Activated naive CD4-positive, alpha-beta T cell treated with anti-CD3 and anti-CD28 coated beads, Interleukin-2, amount 50 U/mL, for 16 hours (primary cell): Measurements from ENCODE around the gene RNASEL.

Experiments used
- DNase-seq: peaks from one replicate; pipeline ENCODE4 v3.0.0-alpha.2; 2020

The RNASEL gene

GRCh38 chr1:182598296-182598695 is 9.2 kb upstream of the RNASEL start:
- DNase-seq: no peak

GRCh38 chr1:182596934-182597333 is 7.9 kb upstream of the RNASEL start:
- no peak for DNase-seq

- peak; percentile 68 for DNase-seq
These were observed 6.7 kb upstream of the RNASEL start for GRCh38 chr1:182595641-182596240.

- no peak for DNase-seq
These were observed 875 bp upstream of the RNASEL start for GRCh38 chr1:182589931-182590330.

- DNase-seq: no peak
These were observed 464 bp upstream of the RNASEL start for GRCh38 chr1:182589520-182589919.

GRCh38 chr1:182587666-182588499 is 1.2 kb downstream of the RNASEL start:
- no peak for DNase-seq

GRCh38 chr1:182587093-182587492 is 2.0 kb downstream of the RNASEL start:
- DNase-seq: no peak

- DNase-seq: no peak
These were observed 2.7 kb downstream of the RNASEL start for GRCh38 chr1:182586380-182586779.

GRCh38 chr1:182584746-182585145 is 4.3 kb downstream of the RNASEL start:
- DNase-seq: no peak

GRCh38 chr1:182580736-182581135 is 8.3 kb downstream of the RNASEL start:
- no peak for DNase-seq

GRCh38 chr1:182575540-182576149 is 13.4 kb downstream of the RNASEL start:
- no peak for DNase-seq

GRCh38 chr1:182574156-182574555 is 14.9 kb downstream of the RNASEL start:
- no peak for DNase-seq

- DNase-seq: no peak
These were observed 18.5 kb downstream of the RNASEL start for GRCh38 chr1:182570611-182570970.

GRCh38 chr1:182569939-182570610 is 19.0 kb downstream of the RNASEL start:
- DNase-seq: no peak

- no peak for DNase-seq
These were observed 20.3 kb downstream of the RNASEL start for GRCh38 chr1:182568647-182569284.

- no peak for DNase-seq
These were observed 21.4 kb downstream of the RNASEL start for GRCh38 chr1:182567629-182568028.

GRCh38 chr1:182565537-182565936 is 23.5 kb downstream of the RNASEL start:
- DNase-seq: no peak

GRCh38 chr1:182564406-182565004 is 24.6 kb downstream of the RNASEL start:
- no peak for DNase-seq

- DNase-seq: no peak
These were observed 26.0 kb downstream of the RNASEL start for GRCh38 chr1:182563095-182563494.

- no peak for DNase-seq
These were observed 27.6 kb downstream of the RNASEL start for GRCh38 chr1:182561456-182561855.

GRCh38 chr1:182560392-182560984 is 28.6 kb downstream of the RNASEL start:
- DNase-seq: no peak

GRCh38 chr1:182556279-182556678 is 32.8 kb downstream of the RNASEL start:
- DNase-seq: no peak
